Kidney epithelial cell (primary cell): ENCODE results near the gene CHRD. TPM values are rescaled to one million over a fixed set of nuclear protein-coding genes. Genes with fewer than 3 reads are reported as not detected.

Experiments
- DNase-seq: peaks from one replicate; pipeline ENCODE4 v3.0.0-alpha.2; 2010; ENCODE audit warnings: low read depth
- H3K27me3 ChIP-seq: 2 replicates; pipeline ENCODE4 v1.6.0; 2011; ENCODE audit warnings: low read length; ENCODE audit not compliant: control insufficient read depth, insufficient read depth
- H3K36me3 ChIP-seq: 2 replicates; pipeline ENCODE4 v1.5.1; 2011; ENCODE audit warnings: low read length; ENCODE audit not compliant: control insufficient read depth, insufficient read depth
- H3K4me3 ChIP-seq: 2 replicates; pipeline ENCODE4 v1.5.1; 2011; ENCODE audit warnings: low read depth, mild to moderate bottlenecking, control low read depth, low read length
- CTCF ChIP-seq: IDR thresholded peaks from 2 replicates; pipeline ENCODE4 v1.5.1; 2011; ENCODE audit warnings: mild to moderate bottlenecking, moderate library complexity, low read length, control low read depth, inconsistent platforms; ENCODE audit not compliant: insufficient read depth, poor library complexity, severe bottlenecking
- total RNA-seq: library from RNA; depleted of rRNA; stranded (reverse); fragments of >200 nt; gene quantifications from 2 replicates; pipeline ENCODE4 v1.2.3, GENCODE V29; 2015

Gene CHRD
- total RNA-seq, 1 donor from 2014 or later, result 1.0 TPM

GRCh38 chr3:184439096-184439495 is 59.2 kb downstream of the CHRD start:
- no peaks in the 10 kb centered on the region for H3K27me3 ChIP-seq
- DNase-seq, result no peak
- no peak for TF ChIP-seq CTCF
- no peaks in the 10 kb centered on the region for H3K36me3 ChIP-seq
- H3K4me3 ChIP-seq, result no peak overlapping the region

Other genes starting within 250 kb of the CHRD start
- gene EIF2B5, start 244.7 kb upstream of the CHRD start, total RNA-seq, result 28.8 and 33.8 TPM in 2 replicates
- 51.7 and 61.6 TPM in 2 replicates for gene DVL3, start 224.7 kb upstream of the CHRD start, total RNA-seq
- gene AP2M1, start 205.2 kb upstream of the CHRD start, total RNA-seq, result 282 and 297 TPM in 2 replicates
- 55.7 and 57.9 TPM in 2 replicates for gene ABCF3, start 193.9 kb upstream of the CHRD start, total RNA-seq
- gene VWA5B2, start 150.5 kb upstream of the CHRD start, total RNA-seq, result 0.07 TPM in 1 of 2 replicates, not detected in the other
- 69.8 and 73.7 TPM in 2 replicates for gene ALG3, start 131.1 kb upstream of the CHRD start, total RNA-seq
- gene EEF1AKMT4, start 130.4 kb upstream of the CHRD start, total RNA-seq, result 6.3 and 8.3 TPM in 2 replicates
- 0.67 and 1.2 TPM in 2 replicates for gene CAMK2N2, start 118.5 kb upstream of the CHRD start, total RNA-seq
- not detected in 2 replicates for gene ECE2, start 104.0 kb upstream of the CHRD start, total RNA-seq
- 903 and 972 TPM in 2 replicates for gene PSMD2, start 80.8 kb upstream of the CHRD start, total RNA-seq
- 381 and 386 TPM in 2 replicates for gene EIF4G1, start 65.4 kb upstream of the CHRD start, total RNA-seq
- gene FAM131A, start 42.5 kb upstream of the CHRD start, total RNA-seq, result 14.0 and 14.7 TPM in 2 replicates
- gene CLCN2, start 18.4 kb upstream of the CHRD start, total RNA-seq, result 2.6 and 4.0 TPM in 2 replicates
- gene POLR2H, start 18.3 kb upstream of the CHRD start, total RNA-seq, result 73.3 and 79.8 TPM in 2 replicates
- gene THPO, start 1.8 kb upstream of the CHRD start, total RNA-seq, result 0.25 TPM in 1 of 2 replicates, not detected in the other
- 1.0 and 1.5 TPM in 2 replicates for gene EPHB3, start 181.7 kb downstream of the CHRD start, total RNA-seq